ENCODE measurements around the gene FGA.

Gene FGA

GRCh38 chr4:154617820-154618317, 27.3 kb upstream of the FGA start:
- H3K27me3 Mint-ChIP-seq (ENCODE audit: low read depth): peaks cover 16% of the 10 kb centered on the region
- H3K9me3 Mint-ChIP-seq: no peaks in the 10 kb centered on the region
- H3K4me3 Mint-ChIP-seq: no peak overlapping the region
- no peaks in the 10 kb centered on the region for H3K4me1 Mint-ChIP-seq
- TF ChIP-seq CTCF (IDR thresholded peaks at IDR 0.05; ENCODE audit: unreplicated experiment in 3 of 3): no peak
- H3K27ac Mint-ChIP-seq: no peak overlapping the region
- H3K36me3 Mint-ChIP-seq (ENCODE audit: low read depth): no peaks in the 10 kb centered on the region

- Mint-ChIP-seq H3K4me1 (no peaks in the 10 kb centered on the region), H3K4me3 (no peak overlapping the region), H3K9me3 (no peaks in the 10 kb centered on the region), H3K36me3 (ENCODE audit: low read depth) (no peaks in the 10 kb centered on the region), H3K27ac (no peak overlapping the region), H3K27me3 (ENCODE audit: low read depth) (peaks cover 7% of the 10 kb centered on the region)
- no peak for TF ChIP-seq CTCF (IDR thresholded peaks at IDR 0.05; ENCODE audit: unreplicated experiment in 3 of 3)
These were observed 26.2 kb upstream of the FGA start for GRCh38 chr4:154616731-154617130.

GRCh38 chr4:154616287-154616686, 25.7 kb upstream of the FGA start:
- Mint-ChIP-seq H3K4me3 (no peak overlapping the region), H3K27ac (no peak overlapping the region), H3K4me1 (no peaks in the 10 kb centered on the region)

GRCh38 chr4:154615211-154615610, 24.7 kb upstream of the FGA start:
- peaks cover 1% of the 10 kb centered on the region for H3K27me3 Mint-ChIP-seq (ENCODE audit: low read depth)
- no peaks in the 10 kb centered on the region for H3K9me3 Mint-ChIP-seq
- no peak overlapping the region for H3K4me3 Mint-ChIP-seq

More at GRCh38 chr4:154616287-154616686, 25.7 kb upstream of the FGA start:
- TF ChIP-seq CTCF (IDR thresholded peaks at IDR 0.05; ENCODE audit: unreplicated experiment in 3 of 3): no peak
- Mint-ChIP-seq H3K9me3 (no peaks in the 10 kb centered on the region), H3K27me3 (ENCODE audit: low read depth) (peaks cover 4% of the 10 kb centered on the region), H3K36me3 (ENCODE audit: low read depth) (no peaks in the 10 kb centered on the region)

GRCh38 chr4:154614306-154614705, 23.8 kb upstream of the FGA start:
- Mint-ChIP-seq H3K36me3 (ENCODE audit: low read depth) (no peaks in the 10 kb centered on the region), H3K4me3 (no peak overlapping the region), H3K27ac (no peak overlapping the region), H3K9me3 (no peaks in the 10 kb centered on the region), H3K4me1 (no peaks in the 10 kb centered on the region), H3K27me3 (ENCODE audit: low read depth) (peaks cover 1% of the 10 kb centered on the region)
- TF ChIP-seq CTCF (IDR thresholded peaks at IDR 0.05; ENCODE audit: unreplicated experiment in 3 of 3): no peak

More at GRCh38 chr4:154615211-154615610, 24.7 kb upstream of the FGA start:
- Mint-ChIP-seq H3K36me3 (ENCODE audit: low read depth) (no peaks in the 10 kb centered on the region), H3K4me1 (no peaks in the 10 kb centered on the region), H3K27ac (no peak overlapping the region)
- no peak for TF ChIP-seq CTCF (IDR thresholded peaks at IDR 0.05; ENCODE audit: unreplicated experiment in 3 of 3)

All from nephron (organoid).